IMR-90 (cell line): ENCODE results near the gene KCNH6.

ENCODE experiments used
- CHD1 ChIP-seq: IDR thresholded peaks from 2 replicates; pipeline ENCODE4 v1.6.1; 2012; ENCODE audit warnings: low read depth, low read length, improper control_type of control experiment
- MXI1 ChIP-seq: IDR thresholded peaks from 2 replicates; pipeline ENCODE4 v1.6.1; 2012; ENCODE audit warnings: low read depth, mild to moderate bottlenecking, low read length, moderate library complexity, borderline replicate concordance
- POLR2A ChIP-seq: IDR thresholded peaks from 2 replicates; pipeline ENCODE4 v1.6.1; 2012; ENCODE audit warnings: mild to moderate bottlenecking, low read depth, low read length
- RAD21 ChIP-seq: IDR thresholded peaks from 2 replicates; pipeline ENCODE4 v1.6.1; 2012; ENCODE audit warnings: low read length, improper control_type of control experiment
- SMC3 ChIP-seq: fragments of 150-350 bp; IDR thresholded peaks from 2 replicates; pipeline ENCODE4 v1.6.1; 2016; ENCODE audit warnings: low read depth, mild to moderate bottlenecking, antibody characterized with exemption, low read length, moderate library complexity
- TF ChIP-seq, protein P1 (sequence below): conservative IDR thresholded peaks from 2 replicates; pipeline ENCODE4 v1.5.1; 2012; ENCODE audit warnings: mild to moderate bottlenecking, low read depth, low read length, improper control_type of control experiment

DNA sequence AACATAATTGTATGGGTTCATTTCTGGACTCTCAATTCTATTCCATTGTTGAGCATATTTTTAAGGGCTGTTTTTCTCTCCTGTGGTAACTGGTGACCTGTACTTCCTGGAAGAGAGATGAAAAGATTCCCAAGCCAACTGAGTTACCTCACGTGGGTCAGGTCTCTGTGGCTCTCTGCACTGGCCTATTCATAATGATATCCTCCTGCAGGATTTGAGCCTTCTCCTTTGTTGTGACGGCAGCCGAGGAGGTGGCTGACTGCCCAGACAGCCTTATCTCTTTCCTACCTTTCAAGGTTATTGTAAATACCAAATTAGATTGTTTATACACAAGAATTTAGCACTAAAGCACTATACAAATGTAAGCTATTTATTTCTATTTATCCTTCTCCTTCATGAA, 49.0 kb upstream of the KCNH6 start:
- TF ChIP-seq POLR2A (no peak), CHD1 (no peak), MXI1 (no peak), SMC3 (no peak), RAD21 (no peak)
- TF ChIP-seq, protein P1, sequence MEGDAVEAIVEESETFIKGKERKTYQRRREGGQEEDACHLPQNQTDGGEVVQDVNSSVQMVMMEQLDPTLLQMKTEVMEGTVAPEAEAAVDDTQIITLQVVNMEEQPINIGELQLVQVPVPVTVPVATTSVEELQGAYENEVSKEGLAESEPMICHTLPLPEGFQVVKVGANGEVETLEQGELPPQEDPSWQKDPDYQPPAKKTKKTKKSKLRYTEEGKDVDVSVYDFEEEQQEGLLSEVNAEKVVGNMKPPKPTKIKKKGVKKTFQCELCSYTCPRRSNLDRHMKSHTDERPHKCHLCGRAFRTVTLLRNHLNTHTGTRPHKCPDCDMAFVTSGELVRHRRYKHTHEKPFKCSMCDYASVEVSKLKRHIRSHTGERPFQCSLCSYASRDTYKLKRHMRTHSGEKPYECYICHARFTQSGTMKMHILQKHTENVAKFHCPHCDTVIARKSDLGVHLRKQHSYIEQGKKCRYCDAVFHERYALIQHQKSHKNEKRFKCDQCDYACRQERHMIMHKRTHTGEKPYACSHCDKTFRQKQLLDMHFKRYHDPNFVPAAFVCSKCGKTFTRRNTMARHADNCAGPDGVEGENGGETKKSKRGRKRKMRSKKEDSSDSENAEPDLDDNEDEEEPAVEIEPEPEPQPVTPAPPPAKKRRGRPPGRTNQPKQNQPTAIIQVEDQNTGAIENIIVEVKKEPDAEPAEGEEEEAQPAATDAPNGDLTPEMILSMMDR = no peak
